K562 (cell line): ENCODE results near the gene DHRS2. TPM values are rescaled to one million over a fixed set of nuclear protein-coding genes. Genes with fewer than 3 reads are reported as not detected.

Experiments used
- ATAC-seq: fragments of 200-7000 bp; cut with Tn5 transposase; 3 replicates; pipeline ENCODE4 v1.9.1; 2020; ENCODE audit warnings: moderate library complexity
- BruUV-seq: library from RNA; stranded (reverse); fragments of 400-500 nt; replicated peaks from 2 replicates; lab custom pipeline; 2021; lab: Mats Ljungman, UMichigan
- CTCF ChIA-PET: fragments of 300-600 bp; formaldehyde crosslinking; extraction: SDS; loops from one replicate; lab custom pipeline; 2021; ENCODE audit warnings: low intra/inter-chr PET ratio; lab: Yijun Ruan, JAX
- POLR2A ChIA-PET: fragments of 300-600, 350-650 bp; sonication (Branson Sonifier 250); formaldehyde crosslinking; extraction: SDS; loops from one replicate; lab custom pipeline; 2021; ENCODE audit warnings: antibody characterized with exemption, inconsistent platforms; lab: Yijun Ruan, JAX
- DNase-seq, 4 experiments: peaks; one replicate each; pipeline versions ENCODE4 v3.0.0 to v3.0.0-alpha.2; 2011 to 2018; ENCODE audit warnings: low spot score in 3 of 4, mixed read lengths in 3 of 4; ENCODE audit errors: extremely low read depth in 1 of 4
- FAIRE-seq: peaks from 2 replicates; lab custom pipeline; 2011; peaks lifted over from hg19 to GRCh38; lab: Jason Lieb, UNC
- H2AFZ ChIP-seq: 2 replicates; pipeline ENCODE4 v1.6.0; 2011; ENCODE audit warnings: low read depth, low read length, control low read depth, inconsistent platforms
- H3K27ac ChIP-seq: fragments of 200-600 bp; 3 replicates; pipeline ENCODE4 v1.8.0; 2011; ENCODE audit warnings: low read depth, mild to moderate bottlenecking, control low read depth, inconsistent platforms, low read length, moderate library complexity, mixed read lengths; ENCODE audit errors: extremely low read depth
- H3K27me3 ChIP-seq, 2 experiments: fragments of 300-600 bp in 1 of 2; 2 replicates in 1 of 2; 3 replicates in 1 of 2; pipeline versions ENCODE4 v1.6.0 to v1.8.0; 2011; ENCODE audit warnings: inconsistent platforms in 2 of 2, low read length in 2 of 2, mild to moderate bottlenecking in 1 of 2, mixed read lengths in 1 of 2, moderate library complexity in 1 of 2; ENCODE audit not compliant: control insufficient read depth in 2 of 2, insufficient read depth in 2 of 2
- H3K36me3 ChIP-seq: fragments of 300-600 bp; 3 replicates; pipeline ENCODE4 v1.8.0; 2011; ENCODE audit warnings: mild to moderate bottlenecking, low read length, inconsistent platforms; ENCODE audit not compliant: control insufficient read depth, insufficient read depth
- H3K4me1 ChIP-seq, 2 experiments: fragments of 200-600 bp in 1 of 2; replicated peaks in 1 of 2; 2 replicates in 1 of 2; 3 replicates in 1 of 2; pipeline versions ENCODE4 v1.5.1 to v1.8.0; 2011; ENCODE audit warnings: inconsistent platforms in 2 of 2, low read length in 2 of 2, mild to moderate bottlenecking in 1 of 2, mixed read lengths in 1 of 2, moderate library complexity in 1 of 2; ENCODE audit not compliant: control insufficient read depth in 2 of 2, insufficient read depth in 2 of 2
- H3K4me2 ChIP-seq: 2 replicates; pipeline ENCODE4 v1.6.1; 2011; ENCODE audit warnings: low read length, control low read depth, inconsistent platforms, mixed read lengths; ENCODE audit not compliant: insufficient read depth
- H3K4me3 ChIP-seq: fragments of 200-600 bp; sonication (generic), shearing (Covaris generic); 2 replicates; pipeline ENCODE4 v1.5.1; 2016; ENCODE audit warnings: control low read depth, inconsistent platforms
- H3K79me2 ChIP-seq: fragments of 200-600 bp; 3 replicates; pipeline ENCODE4 v1.8.0; 2011; ENCODE audit warnings: low read length, inconsistent platforms; ENCODE audit not compliant: control insufficient read depth, insufficient read depth
- H3K9ac ChIP-seq, 2 experiments: 2 replicates each; pipeline versions ENCODE4 v1.6.0 to v1.6.1; 2011; ENCODE audit warnings: low read depth in 2 of 2, low read length in 2 of 2, control low read depth in 1 of 2, inconsistent platforms in 1 of 2, mild to moderate bottlenecking in 1 of 2, mixed read lengths in 1 of 2; ENCODE audit not compliant: insufficient read depth in 1 of 2
- H3K9me1 ChIP-seq: one replicate; pipeline ENCODE4 v1.6.0; 2011; ENCODE audit warnings: inconsistent platforms, mild to moderate bottlenecking, low read length, moderate library complexity; ENCODE audit not compliant: control insufficient read depth, insufficient read depth
- H3K9me3 ChIP-seq: replicated peaks from 2 replicates; pipeline ENCODE4 v1.5.1; 2011; ENCODE audit warnings: low read depth, low read length, inconsistent platforms; ENCODE audit not compliant: control insufficient read depth, insufficient read depth
- H4K20me1 ChIP-seq: replicated peaks from 2 replicates; pipeline ENCODE4 v1.6.1; 2011; ENCODE audit warnings: low read length, inconsistent platforms, mixed read lengths; ENCODE audit not compliant: control insufficient read depth, insufficient read depth
- MTA3 ChIP-seq: fragments of 450-650 bp; formaldehyde crosslinking; IDR thresholded peaks from 2 replicates; pipeline ENCODE4 v1.6.1; 2017; ENCODE audit warnings: mild to moderate bottlenecking, borderline replicate concordance
- PATZ1 ChIP-seq: fragments of 250-450 bp; sonication (Bioruptor Pico); IDR thresholded peaks from 2 replicates; pipeline ENCODE4 v1.5.0; 2020; ENCODE audit warnings: mild to moderate bottlenecking, borderline replicate concordance
- PHF8 ChIP-seq: fragments of 200-600 bp; sonication (generic); IDR thresholded peaks from 2 replicates; pipeline ENCODE4 v1.6.1; 2012; ENCODE audit warnings: mixed run types, mild to moderate bottlenecking, inconsistent platforms, low read length, moderate library complexity, borderline replicate concordance
- RBM15 ChIP-seq: fragments of 200-400 bp; formaldehyde crosslinking; IDR thresholded peaks from 2 replicates; pipeline ENCODE4 v1.6.1; 2018; ENCODE audit warnings: mild to moderate bottlenecking, low read length, moderate library complexity; ENCODE audit not compliant: insufficient read depth
- TAL1 ChIP-seq: fragments of 450-650 bp; IDR thresholded peaks from 2 replicates; pipeline ENCODE4 v1.6.1; 2016; ENCODE audit warnings: mild to moderate bottlenecking
- TFAM ChIP-seq: fragments of 250-450 bp; sonication (Bioruptor Pico); conservative IDR thresholded peaks from 2 replicates; pipeline ENCODE4 v1.5.0; 2021; ENCODE audit warnings: mild to moderate bottlenecking, moderate library complexity
- ZEB2 ChIP-seq: fragments of 450-650 bp; IDR thresholded peaks from 2 replicates; pipeline ENCODE4 v1.6.1; 2016
- ZMIZ1 ChIP-seq, 2 experiments: fragments of 150-350 bp in 1 of 2; IDR thresholded peaks; 2 replicates each; pipeline ENCODE4 v1.6.1; 2012 to 2016; ENCODE audit warnings: low read depth in 2 of 2, low read length in 2 of 2, mild to moderate bottlenecking in 1 of 2, moderate library complexity in 1 of 2
- ZNF253 ChIP-seq: fragments of 250-450 bp; sonication (Bioruptor Pico); conservative IDR thresholded peaks from 2 replicates; pipeline ENCODE4 v1.6.1; 2021; ENCODE audit warnings: mild to moderate bottlenecking
- ZNF408 ChIP-seq: fragments of 250-450 bp; sonication (Bioruptor Pico); IDR thresholded peaks from 2 replicates; pipeline ENCODE4 v1.4.0; 2020; ENCODE audit warnings: low read depth, mild to moderate bottlenecking, moderate library complexity
- ZNF512 ChIP-seq: IDR thresholded peaks from 2 replicates; pipeline ENCODE4 v1.6.1; 2016; ENCODE audit warnings: missing genetic modification characterization, missing compliant biosample characterization
- WGBS: fragments of 100-300 bp; shearing (Covaris generic); methylation state at CpG from one replicate; pipeline ENCODE4 v1.1.6; 2016; ENCODE audit warnings: low coverage, mixed read lengths; ENCODE audit not compliant: insufficient coverage; ENCODE audit errors: missing lambda C conversion rate; 5-methylcytosine and 5-hydroxymethylcytosine counted together
- in situ Hi-C: fragments of 300-500 bp; cut with MboI; formaldehyde crosslinking; loops from 4 replicates; pipeline ENCODE4 v1.15.0; 2018; ENCODE audit warnings: inconsistent platforms, mixed read lengths
- intact Hi-C: fragments of 100-400 bp; cut with micrococcal nuclease; formaldehyde crosslinking; loops from 2 replicates; pipeline ENCODE4 v1.14.2; 2022
- polyA plus RNA-seq, 8 experiments: library from polyadenylated mRNA; depleted of rRNA in 4 of 8; stranded (reverse) in 5 of 8; unstranded in 3 of 8; fragments of >200 nt; fragmentation: Nextera tagmentation in 2 of 8; fragmentation: Illumina TruSeq in 1 of 8; extraction: Ambion mirVana in 2 of 8; extraction: Trizol in 1 of 8; gene quantifications; 2 replicates each; pipeline versions ENCODE4 v1.2.1 to v1.2.3, GENCODE V29; 2011 to 2014; ENCODE audit warnings: inconsistent platforms in 1 of 8, missing spikeins in 1 of 8
- total RNA-seq, 7 experiments: library from RNA; depleted of rRNA in 6 of 7; stranded (reverse); fragments of >200 nt in 6 of 7; fragmentation: Illumina TruSeq in 2 of 7; extraction: Trizol in 2 of 7; gene quantifications; 2 replicates each; pipeline versions ENCODE4 v1.2.1 to v1.2.3, GENCODE V29; 2011 to 2021; ENCODE audit warnings: low replicate concordance in 1 of 7

The DHRS2 gene
- total and polyA plus RNA-seq, 9 of the 15 experiments (the other 6 are each of a cell fraction or from before 2014, with no cell fraction given): 2.9 to 96.8 (median 64.4) TPM

DNA sequence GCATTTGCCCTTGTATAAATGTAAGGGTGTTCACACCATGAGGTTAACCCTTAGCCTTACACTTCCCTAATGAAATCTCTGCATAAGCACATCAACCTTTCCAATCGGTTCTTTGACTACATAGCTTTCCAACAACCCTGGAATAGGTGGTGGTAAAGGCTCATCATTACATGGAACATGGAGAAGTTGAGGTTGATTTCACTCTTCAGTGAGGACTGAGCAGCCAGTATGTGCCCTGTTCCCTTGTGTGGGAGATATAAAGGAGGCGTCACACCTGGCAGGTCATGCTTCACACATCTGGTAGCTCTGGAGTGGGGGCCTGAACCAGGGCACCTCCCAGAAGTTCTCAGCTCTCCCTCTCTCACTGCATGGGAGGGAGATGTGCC lies 35.8 kb upstream of the DHRS2 start:
- Histone ChIP-seq H3K4me1 (no peaks in the 10 kb centered on the region; a peak in 1 of 5 replicates), H3K9ac (no peak overlapping the region), H2AFZ (no peak overlapping the region), H3K4me2 (no peak overlapping the region), H3K4me3 (no peak overlapping the region), H3K27ac (no peak overlapping the region), H3K9me1 (no peaks in the 10 kb centered on the region), H3K36me3 (no peaks in the 10 kb centered on the region), H4K20me1 (no peaks in the 10 kb centered on the region), H3K27me3 (peaks cover 0 to 4% of the 10 kb centered on the region in 2 experiments; a peak in 1 of 5 replicates), H3K9me3 (no peaks in the 10 kb centered on the region), H3K79me2 (no peaks in the 10 kb centered on the region)
- WGBS: 0% methylated on average over 2 of the region's 2 CpGs
- CTCF ChIA-PET: no interaction called here
- FAIRE-seq (no peak), DNase-seq (no peak), ATAC-seq (no peak)
- POLR2A ChIA-PET: interaction anchor here (0.6 to 1.6 kb wide), 2 partner anchors 11 to 18 kb away, joined by 3 to 4 read pairs; no protein-coding TSS in a partner anchor
- intact Hi-C loops (no loop called here), in situ Hi-C loops (no loop called here)
- BruUV-seq: no TSS peak
- TF ChIP-seq ZMIZ1 (IDR thresholded peaks at IDR 0.05; ENCODE audit: low read depth in 2 of 2, low read length in 2 of 2) (no peak), PHF8 (no peak), ZNF253 (CRISPR knock-in tag) (no peak), RBM15 (no peak), ZNF408 (CRISPR knock-in tag) (no peak), ZEB2 (no peak), PATZ1 (CRISPR knock-in tag) (no peak), ZNF512 (no peak), TFAM (CRISPR knock-in tag) (no peak), TAL1 (no peak), MTA3 (no peak)
